Cardiac septum (tissue), 1 donor: ENCODE results near the gene TRIP13. TPM values are rescaled to one million over a fixed set of nuclear protein-coding genes. Genes with fewer than 3 reads are reported as not detected.
"Not testable (repeated sequence)": the region's sequence is repeated elsewhere in the genome, so short reads cannot be mapped to it uniquely, and the experiment has no call there.

ENCODE experiments used
- DNase-seq: peaks from one replicate; pipeline ENCODE4 v3.0.0-alpha.2; 2020; ENCODE audit warnings: low spot score
- intact Hi-C: fragments of 100-400 bp; cut with DNase I; formaldehyde crosslinking; loops from one replicate; pipeline ENCODE4 v1.14.0; 2022
- total RNA-seq: library from RNA; stranded (reverse); fragmentation: NEBNext Ultra II Directional; extraction: Animal tissue kit (Norgen Biotek cat#: 25700); gene quantifications from one replicate; pipeline ENCODE4 v1.2.1, GENCODE V29; 2021
- donor health status: DM: no; HTN: no; CAD: no.

The TRIP13 gene
- total RNA-seq, 1 donor from 2014 or later = 0.57 TPM

DNA sequence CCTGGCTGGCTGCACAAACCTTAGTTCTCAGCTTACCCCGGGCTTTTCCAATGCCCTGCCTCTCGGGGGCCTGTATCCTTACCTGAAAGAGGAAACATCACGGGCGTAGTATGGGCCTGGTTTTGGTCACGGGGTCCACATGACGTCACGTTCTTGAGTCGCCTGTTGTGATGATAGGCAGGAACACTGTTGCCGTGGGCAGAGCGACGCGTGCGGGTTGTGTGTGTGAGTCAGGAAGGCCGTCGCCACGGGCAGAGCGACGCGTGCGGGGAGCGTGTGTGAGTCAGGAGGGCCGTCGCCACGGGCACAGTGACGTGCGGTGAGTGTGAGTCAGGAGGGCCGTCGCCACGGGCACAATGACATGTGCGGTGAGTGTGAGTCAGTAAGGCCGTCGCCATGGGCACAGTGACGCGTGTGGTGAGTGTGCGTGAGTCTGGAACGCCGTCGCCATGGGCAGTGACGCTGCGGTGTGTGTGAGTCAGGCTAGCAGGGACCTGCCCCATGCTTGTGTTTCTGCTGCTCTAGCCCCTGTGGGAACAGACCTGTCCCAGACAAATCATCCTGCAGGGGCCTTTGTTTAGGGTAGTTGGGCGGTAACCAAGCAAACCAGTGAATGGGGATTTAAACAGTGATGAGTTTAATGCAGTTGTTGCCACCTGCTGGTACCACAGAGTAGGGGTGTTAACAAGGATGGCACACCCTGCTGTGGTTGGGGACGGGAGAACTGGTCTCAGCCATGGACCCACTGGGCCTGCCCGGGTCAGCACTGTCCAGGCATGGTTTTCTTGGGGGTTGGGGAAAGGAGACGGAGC, 19.8 kb downstream of the TRIP13 start:
- no peak for DNase-seq
- intact Hi-C loops = loop anchor here (5.0 kb wide), 1 partner anchor 825 kb away; no protein-coding TSS in a partner anchor

- peak; percentile 62 for DNase-seq
- intact Hi-C loops = loop anchor here (5.0 kb wide), 1 partner anchor 823 kb away; no protein-coding TSS in a partner anchor
Observed at GRCh38 chr5:914174-914573, 21.5 kb downstream of the TRIP13 start.

DNA sequence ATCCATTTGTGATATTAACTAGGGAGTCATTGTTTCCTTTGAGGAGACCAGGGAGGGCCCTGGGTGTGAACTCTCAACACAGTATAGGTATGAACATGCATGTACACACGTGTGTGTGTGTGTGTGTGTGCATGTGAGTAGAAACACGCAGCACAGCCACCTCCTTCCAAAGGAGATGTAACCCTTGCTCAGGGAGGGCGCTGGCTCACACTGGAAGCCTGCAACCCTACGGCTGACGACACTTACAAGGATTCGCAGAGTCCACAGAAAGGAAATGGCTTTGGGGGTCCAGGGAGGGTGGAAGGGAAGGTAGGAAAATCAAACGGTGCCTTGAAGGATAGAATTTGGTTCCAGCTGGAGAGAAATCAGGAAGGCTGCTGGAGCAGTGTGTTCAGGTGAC, 21.9 kb downstream of the TRIP13 start:
- DNase-seq = peak; percentile 39
- intact Hi-C loops = loop anchor here (5.0 kb wide), 1 partner anchor 823 kb away; no protein-coding TSS in a partner anchor

- peak; percentile 46 for DNase-seq
- intact Hi-C loops = not testable (repeated sequence)
Observed at GRCh38 chr5:915346-915745, 22.7 kb downstream of the TRIP13 start.

DNA sequence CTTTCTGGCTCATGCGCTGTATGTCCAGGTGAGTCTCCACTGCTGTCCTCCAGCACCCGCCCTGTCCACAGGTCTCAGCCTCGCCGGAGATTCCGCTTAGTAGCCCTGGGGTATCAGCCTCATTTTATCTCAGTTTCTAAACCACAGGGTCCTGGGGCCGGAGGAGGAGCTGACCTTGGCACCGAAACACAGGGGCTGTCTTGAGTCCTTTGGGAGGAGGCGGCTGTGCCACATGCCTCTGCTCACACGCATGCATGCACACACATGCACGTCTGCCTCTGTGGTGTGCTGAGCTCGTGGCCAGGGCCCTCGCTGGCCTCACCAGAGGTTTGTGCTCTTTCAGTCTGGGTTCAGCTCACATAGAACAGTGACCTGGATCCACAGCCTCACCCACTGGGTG, 23.3 kb downstream of the TRIP13 start:
- intact Hi-C loops = no loop called here
- no peak for DNase-seq

DNA sequence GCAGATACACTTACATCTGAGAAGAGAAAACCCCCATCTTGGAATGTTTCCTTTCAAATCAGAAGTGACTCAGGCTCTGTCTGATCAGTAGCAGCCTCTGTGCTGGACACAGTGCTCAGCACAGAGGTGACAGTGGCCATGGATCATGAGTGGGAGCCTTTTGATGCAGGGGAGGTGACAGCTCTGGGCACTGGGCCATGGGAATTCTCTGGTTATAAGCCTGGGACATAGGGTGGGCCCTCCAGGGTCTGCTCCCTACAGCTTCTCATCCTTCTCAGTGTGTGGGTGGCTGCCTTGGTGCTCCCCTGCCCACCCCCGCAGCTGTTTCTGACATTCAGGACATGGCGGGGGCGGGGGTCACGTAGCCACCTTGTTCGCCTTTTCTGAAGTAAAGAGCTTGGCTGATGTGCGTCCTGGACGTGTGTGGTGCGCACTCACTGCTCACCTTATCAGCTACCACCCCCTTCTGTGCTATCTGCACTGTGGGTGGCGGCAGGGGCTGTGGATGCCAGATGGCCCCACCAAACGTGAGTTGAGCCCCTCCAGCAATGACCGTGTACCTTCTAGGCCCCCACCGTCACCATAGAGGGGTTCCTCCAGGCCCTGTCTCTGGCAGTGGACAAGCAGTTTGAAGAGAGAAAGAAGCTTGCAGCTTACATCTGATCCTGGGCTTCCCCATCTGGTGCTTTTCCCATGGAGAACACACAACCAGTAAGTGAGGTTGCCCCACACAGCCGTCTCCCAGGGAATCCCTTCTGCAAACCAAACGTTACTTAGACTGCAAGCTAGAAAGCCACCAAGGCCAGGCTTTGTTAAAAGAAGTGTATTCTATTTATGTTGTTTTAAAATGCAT, 24.0 kb downstream of the TRIP13 start:
- DNase-seq = no peak
- intact Hi-C loops = no loop called here

DNA sequence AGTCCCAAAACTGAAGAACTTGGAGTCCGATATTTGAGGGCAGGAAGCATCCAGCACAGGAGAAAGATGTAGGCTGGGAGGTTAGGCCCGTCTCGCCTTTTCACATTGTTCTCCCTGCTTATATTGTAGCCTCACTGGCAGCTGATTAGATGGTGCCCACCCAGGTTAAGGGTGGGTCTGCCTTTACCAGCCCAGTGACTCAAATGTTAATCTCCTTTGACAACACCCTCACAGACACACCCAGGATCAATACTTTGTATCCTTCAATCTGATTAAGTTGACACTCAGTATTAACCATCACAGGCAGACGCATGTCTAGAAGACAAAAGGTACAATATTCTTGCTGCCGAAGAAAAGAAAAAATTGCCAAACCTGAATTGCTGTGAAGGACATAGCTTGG, 26.0 kb downstream of the TRIP13 start:
- intact Hi-C loops = not testable (repeated sequence)

GRCh38 chr5:919356-920000, 26.8 kb downstream of the TRIP13 start:
- intact Hi-C loops = no loop called here
- DNase-seq = no peak

More for the DNA sequence above, 26.0 kb downstream of the TRIP13 start:
- DNase-seq = not testable (repeated sequence)

- no peak for DNase-seq
- intact Hi-C loops = loop anchor here (5.0 to 10.0 kb wide), 2 partner anchors 94 to 727 kb away; no protein-coding TSS in a partner anchor
Observed at GRCh38 chr5:920321-920720, 27.6 kb downstream of the TRIP13 start.

DNA sequence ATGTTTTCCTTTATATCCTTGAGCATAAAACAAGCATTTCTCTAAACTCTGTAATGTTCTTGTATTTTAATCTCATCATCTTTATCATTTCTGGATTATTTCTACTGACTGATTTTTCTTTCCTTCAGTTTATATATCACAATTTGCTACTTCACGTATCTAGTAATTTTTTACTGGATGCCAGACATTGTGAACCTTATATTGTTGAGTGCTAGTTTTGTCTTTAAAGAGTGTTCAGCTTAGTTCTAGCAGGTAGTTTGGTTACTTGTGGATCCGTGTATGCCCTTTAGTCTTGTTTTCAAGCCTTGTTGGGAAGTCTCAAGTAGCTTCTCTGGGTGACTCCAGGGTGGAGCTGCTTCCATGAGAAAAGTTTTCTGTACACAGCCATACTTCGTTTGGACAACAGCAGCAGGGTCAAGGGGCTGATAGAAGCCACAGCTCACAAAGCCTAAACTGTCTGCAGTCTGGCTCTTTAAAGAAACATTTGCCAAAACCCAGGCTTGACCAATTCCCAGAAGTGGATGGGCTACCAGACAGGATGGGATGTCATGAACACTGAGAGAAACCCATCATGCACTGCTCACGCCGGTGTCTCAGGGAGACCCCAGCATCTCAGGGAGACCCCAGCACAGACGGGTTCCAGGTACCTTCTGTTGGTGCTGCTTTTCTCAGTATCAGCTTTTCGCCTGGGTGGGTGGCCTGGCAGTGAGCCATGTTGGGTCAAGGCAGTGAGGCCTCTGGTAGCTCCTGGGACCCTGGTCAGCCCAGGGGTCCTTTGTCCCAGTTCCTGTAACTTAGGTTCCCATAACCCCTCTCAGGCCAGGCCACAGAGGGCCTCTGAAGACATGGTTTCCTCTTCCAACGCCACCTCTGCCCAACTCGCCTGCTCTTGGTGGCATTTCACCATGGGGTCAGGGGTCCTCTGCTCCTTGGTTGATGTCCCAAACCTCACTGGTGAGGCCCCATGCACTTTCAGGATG, 29.1 kb downstream of the TRIP13 start:
- no peak for DNase-seq
- intact Hi-C loops = loop anchor here (2.0 to 10.0 kb wide), 4 partner anchors 93 to 726 kb away; no protein-coding TSS in a partner anchor

- DNase-seq = no peak
- intact Hi-C loops = loop anchor here (2.0 to 10.0 kb wide), 4 partner anchors 92 to 725 kb away; no protein-coding TSS in a partner anchor
Observed at GRCh38 chr5:922436-923280, 30.0 kb downstream of the TRIP13 start.

DNA sequence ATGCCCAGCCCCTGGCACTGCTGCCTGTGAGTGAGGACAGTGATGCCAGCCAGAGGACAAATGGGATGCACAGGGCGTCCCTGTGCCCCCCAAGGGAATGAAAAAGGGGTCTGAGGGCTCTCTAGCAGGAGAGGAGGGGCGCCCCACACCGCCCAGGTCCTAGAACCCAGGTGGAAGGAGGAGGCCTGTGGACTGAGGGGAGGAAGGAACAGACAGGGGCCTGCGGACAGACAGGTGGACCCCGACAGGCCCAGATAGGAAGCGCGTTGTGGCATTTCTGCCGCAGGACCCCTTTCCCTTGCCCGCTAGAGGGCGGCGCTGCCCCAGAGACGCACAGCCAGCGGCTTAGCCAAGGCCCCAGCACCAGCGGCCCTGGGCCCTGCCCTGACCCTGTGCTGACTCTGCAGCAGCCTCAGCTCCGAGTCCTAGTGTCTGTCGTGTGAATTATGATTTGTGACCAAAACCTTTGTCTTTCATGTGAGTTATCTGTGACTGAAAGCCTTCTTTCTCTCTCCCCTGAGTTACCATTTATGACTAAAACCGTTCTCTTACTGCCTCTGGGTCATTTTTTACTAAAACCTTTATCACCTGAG, 30.7 kb downstream of the TRIP13 start:
- DNase-seq = no peak
- intact Hi-C loops = loop anchor here (2.0 to 10.0 kb wide), 4 partner anchors 91 to 724 kb away; no protein-coding TSS in a partner anchor

GRCh38 chr5:926417-927171, 33.9 kb downstream of the TRIP13 start:
- intact Hi-C loops = loop anchor here (10.0 kb wide), 1 partner anchor 88 kb away; no protein-coding TSS in a partner anchor
- DNase-seq = peak; percentile 74

DNA sequence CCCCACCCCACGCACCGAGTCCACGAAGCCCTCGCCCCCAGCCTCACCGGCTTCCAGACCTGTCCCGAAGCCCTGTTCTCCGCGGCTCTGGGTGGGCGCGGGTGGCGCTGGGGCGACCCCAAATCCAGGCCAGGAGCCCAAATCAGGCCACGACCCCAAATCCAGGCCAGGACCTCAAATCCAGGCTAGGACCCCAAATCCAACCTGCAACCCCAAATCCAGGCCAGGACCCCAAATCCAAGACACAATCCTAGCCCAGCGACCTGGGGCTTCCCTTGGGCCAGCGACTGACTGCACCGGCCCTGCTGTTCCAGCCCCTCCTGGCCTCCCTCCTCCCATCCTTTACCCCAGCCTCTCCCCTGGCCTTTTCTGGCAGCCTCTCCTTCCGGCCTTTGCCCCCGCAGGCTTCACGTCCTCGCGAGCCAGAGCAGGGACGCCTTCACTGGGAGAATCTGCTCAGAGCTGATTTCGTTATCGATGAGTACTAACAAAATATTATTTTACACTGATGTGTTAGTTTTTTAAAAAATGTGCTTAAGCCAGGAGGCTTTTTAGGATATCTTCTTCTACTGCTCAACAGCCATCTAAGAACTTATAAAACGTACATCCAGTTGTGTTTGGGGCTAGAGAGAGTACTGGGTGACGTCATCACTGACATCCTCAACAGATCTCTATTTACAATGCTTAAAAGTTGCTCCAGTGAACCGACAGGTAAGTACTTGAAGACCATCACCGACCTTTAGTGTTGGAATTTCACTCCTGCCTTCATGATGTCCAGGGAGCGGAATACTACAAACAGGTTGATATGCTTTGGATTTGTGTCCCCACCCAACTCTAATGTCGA, 34.7 kb downstream of the TRIP13 start:
- DNase-seq = peak; percentile 54
- intact Hi-C loops = loop anchor here (10.0 kb wide), 1 partner anchor 87 kb away; no protein-coding TSS in a partner anchor

- DNase-seq = not testable (repeated sequence)
- intact Hi-C loops = loop anchor here (10.0 kb wide), 1 partner anchor 86 kb away; no protein-coding TSS in a partner anchor
Observed at GRCh38 chr5:929182-929581, 36.5 kb downstream of the TRIP13 start.
